C4-2B (cell line): Measurements from ENCODE around the gene KSR2.
"Not testable (repeated sequence)": the region's sequence is repeated elsewhere in the genome, so short reads cannot be mapped to it uniquely, and the experiment has no call there.

ENCODE experiments used
- H3K27ac ChIP-seq: fragments of 450-650 bp; 2 replicates; pipeline ENCODE4 v1.5.1; 2017
- CTCF ChIP-seq: fragments of 450-650 bp; conservative IDR thresholded peaks from 2 replicates; pipeline ENCODE4 v1.5.1; 2017; ENCODE audit warnings: mild to moderate bottlenecking
- ZFX ChIP-seq: fragments of 450-650 bp; IDR thresholded peaks from 2 replicates; pipeline ENCODE4 v1.6.1; 2017

Gene KSR2

GRCh38 chr12:117881517-117881916 lies 87.3 kb downstream of the KSR2 start:
- no peak overlapping the region for H3K27ac ChIP-seq
- TF ChIP-seq ZFX (no peak), CTCF (no peak)

GRCh38 chr12:117878605-117879004 lies 90.2 kb downstream of the KSR2 start:
- no peak overlapping the region for H3K27ac ChIP-seq

GRCh38 chr12:117876436-117876816 lies 92.4 kb downstream of the KSR2 start:
- TF ChIP-seq CTCF (no peak), ZFX (no peak)

More at GRCh38 chr12:117878605-117879004, 90.2 kb downstream of the KSR2 start:
- no peak for TF ChIP-seq CTCF
- TF ChIP-seq ZFX: no peak

GRCh38 chr12:117875744-117876435 lies 92.9 kb downstream of the KSR2 start:
- TF ChIP-seq ZFX (no peak), CTCF (no peak)
- no peak overlapping the region for H3K27ac ChIP-seq

More at GRCh38 chr12:117876436-117876816, 92.4 kb downstream of the KSR2 start:
- no peak overlapping the region for H3K27ac ChIP-seq

- TF ChIP-seq ZFX (no peak), CTCF (peak; percentile 90)
- H3K27ac ChIP-seq: no peak overlapping the region
Observed at GRCh38 chr12:117874842-117875434, 93.9 kb downstream of the KSR2 start.

GRCh38 chr12:117874198-117874597 lies 94.6 kb downstream of the KSR2 start:
- not testable (repeated sequence) for H3K27ac ChIP-seq

- TF ChIP-seq ZFX: no peak
- no peak for TF ChIP-seq CTCF
- no peak overlapping the region for H3K27ac ChIP-seq
Observed at GRCh38 chr12:117872546-117873169, 96.1 kb downstream of the KSR2 start.
